ENCODE measurements around the gene SLC41A1.

The SLC41A1 gene

GRCh38 chr1:205792961-205793673, 19.9 kb downstream of the SLC41A1 start:
- Histone ChIP-seq H3K4me3 (no peak overlapping the region), H3K27me3 (no peaks in the 10 kb centered on the region), H3K4me1 (no peaks in the 10 kb centered on the region), H3K27ac (no peak overlapping the region), H3K9me3 (no peaks in the 10 kb centered on the region), H3K36me3 (peaks cover 63 to 83% (median 70%) of the 10 kb centered on the region in 3 donors)
- no peak for DNase-seq
- TF ChIP-seq, protein P1, sequence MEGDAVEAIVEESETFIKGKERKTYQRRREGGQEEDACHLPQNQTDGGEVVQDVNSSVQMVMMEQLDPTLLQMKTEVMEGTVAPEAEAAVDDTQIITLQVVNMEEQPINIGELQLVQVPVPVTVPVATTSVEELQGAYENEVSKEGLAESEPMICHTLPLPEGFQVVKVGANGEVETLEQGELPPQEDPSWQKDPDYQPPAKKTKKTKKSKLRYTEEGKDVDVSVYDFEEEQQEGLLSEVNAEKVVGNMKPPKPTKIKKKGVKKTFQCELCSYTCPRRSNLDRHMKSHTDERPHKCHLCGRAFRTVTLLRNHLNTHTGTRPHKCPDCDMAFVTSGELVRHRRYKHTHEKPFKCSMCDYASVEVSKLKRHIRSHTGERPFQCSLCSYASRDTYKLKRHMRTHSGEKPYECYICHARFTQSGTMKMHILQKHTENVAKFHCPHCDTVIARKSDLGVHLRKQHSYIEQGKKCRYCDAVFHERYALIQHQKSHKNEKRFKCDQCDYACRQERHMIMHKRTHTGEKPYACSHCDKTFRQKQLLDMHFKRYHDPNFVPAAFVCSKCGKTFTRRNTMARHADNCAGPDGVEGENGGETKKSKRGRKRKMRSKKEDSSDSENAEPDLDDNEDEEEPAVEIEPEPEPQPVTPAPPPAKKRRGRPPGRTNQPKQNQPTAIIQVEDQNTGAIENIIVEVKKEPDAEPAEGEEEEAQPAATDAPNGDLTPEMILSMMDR (IDR thresholded peaks at IDR 0.05): no peak
- intact Hi-C loops (cut with DNase I; ENCODE audit: low total_unique reads): no loop called here

DNA sequence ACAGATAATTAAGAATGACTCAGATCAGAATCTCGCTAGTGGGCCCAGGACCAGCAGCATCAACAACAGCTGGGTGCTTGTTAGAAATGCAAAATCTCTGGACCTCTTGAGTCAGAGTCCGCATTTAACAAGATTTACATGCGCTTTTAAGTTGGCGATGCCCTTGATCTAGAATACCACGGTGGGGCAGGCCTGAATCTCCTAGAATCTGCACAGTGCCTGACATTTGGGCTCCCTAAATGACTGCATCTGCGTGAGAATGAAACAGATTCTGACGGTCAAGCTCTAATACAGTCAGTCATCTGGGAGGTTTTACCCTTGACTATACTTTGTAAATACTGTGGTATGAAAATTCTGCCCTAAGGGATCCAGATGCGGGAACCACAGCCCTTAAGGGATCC, 20.5 kb downstream of the SLC41A1 start:
- DNase-seq: no peak
- intact Hi-C loops (cut with DNase I; ENCODE audit: low total_unique reads): no loop called here
- Histone ChIP-seq H3K36me3 (peaks cover 56 to 76% (median 63%) of the 10 kb centered on the region in 3 donors), H3K4me1 (no peaks in the 10 kb centered on the region), H3K27ac (no peak overlapping the region), H3K4me3 (no peak overlapping the region), H3K9me3 (no peaks in the 10 kb centered on the region), H3K27me3 (no peaks in the 10 kb centered on the region)
- TF ChIP-seq, protein P1 (IDR thresholded peaks at IDR 0.05): no peak

GRCh38 chr1:205791568-205792180, 21.3 kb downstream of the SLC41A1 start:
- no peaks in the 10 kb centered on the region for H3K4me1 ChIP-seq
- intact Hi-C loops (cut with DNase I; ENCODE audit: low total_unique reads): loop anchor here (2.0 kb wide), 1 partner anchor 187 kb away; no protein-coding TSS in a partner anchor
- no peaks in the 10 kb centered on the region for H3K27me3 ChIP-seq
- TF ChIP-seq, protein P1 (IDR thresholded peaks at IDR 0.05): peak; percentile 69 to 81
- H3K9me3 ChIP-seq: no peaks in the 10 kb centered on the region
- H3K36me3 ChIP-seq: peaks cover 51 to 68% (median 55%) of the 10 kb centered on the region in 3 donors
- no peak overlapping the region for H3K27ac ChIP-seq
- no peak overlapping the region for H3K4me3 ChIP-seq
- peak in 1 of 2 donors; percentile 59 for DNase-seq

DNA sequence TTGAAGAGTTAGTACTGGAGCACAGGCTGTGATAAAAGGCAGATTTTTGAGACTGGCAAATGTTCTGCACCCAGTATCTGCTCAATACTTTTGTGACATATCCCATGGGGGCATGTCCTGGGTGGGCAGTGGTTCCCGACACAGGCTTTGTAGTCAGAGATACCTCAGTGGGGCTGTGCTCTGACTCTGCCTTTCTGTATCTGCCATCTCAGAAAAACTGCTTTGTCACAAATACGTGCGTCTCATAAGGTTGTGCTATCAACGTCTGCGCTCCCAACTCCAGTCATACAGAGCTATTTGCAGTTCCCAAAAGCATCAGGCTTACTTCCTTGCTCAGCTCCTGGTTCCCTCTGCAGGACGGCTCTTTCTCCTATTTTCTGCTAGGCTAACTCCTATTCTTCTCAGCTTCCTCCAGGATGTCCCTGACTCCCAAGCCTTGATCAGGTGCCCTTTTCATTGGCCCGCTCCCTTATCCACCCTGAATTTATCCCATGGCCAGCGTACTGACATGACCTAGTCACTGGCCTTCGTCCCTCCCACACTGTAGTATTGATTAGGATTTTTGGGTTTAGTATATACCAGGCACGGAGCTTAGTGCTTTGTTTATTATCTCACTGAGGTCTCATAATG, 25.6 kb downstream of the SLC41A1 start:
- intact Hi-C loops (cut with DNase I; ENCODE audit: low total_unique reads): no loop called here
- TF ChIP-seq, protein P1 (IDR thresholded peaks at IDR 0.05): no peak
- Histone ChIP-seq H3K27me3 (no peaks in the 10 kb centered on the region), H3K36me3 (peaks cover 13 to 26% (median 21%) of the 10 kb centered on the region in 3 donors), H3K9me3 (no peaks in the 10 kb centered on the region), H3K4me3 (no peak overlapping the region), H3K4me1 (peaks cover 0 to 24% (median 12%) of the 10 kb centered on the region in 4 donors), H3K27ac (no peak overlapping the region)
- no peak for DNase-seq

- intact Hi-C loops (cut with DNase I; ENCODE audit: low total_unique reads): no loop called here
- no peak overlapping the region for H3K27ac ChIP-seq
- peaks cover 12 to 18% (median 17%) of the 10 kb centered on the region in 3 donors for H3K36me3 ChIP-seq
These were observed 26.4 kb downstream of the SLC41A1 start for GRCh38 chr1:205786601-205787000.

More at GRCh38 chr1:205786601-205787000, 26.4 kb downstream of the SLC41A1 start:
- no peak overlapping the region for H3K4me3 ChIP-seq
- peaks cover 0 to 24% (median 12%) of the 10 kb centered on the region in 4 donors for H3K4me1 ChIP-seq
- no peak for DNase-seq
- H3K27me3 ChIP-seq: no peaks in the 10 kb centered on the region
- H3K9me3 ChIP-seq: no peaks in the 10 kb centered on the region
- TF ChIP-seq, protein P1 (IDR thresholded peaks at IDR 0.05): no peak

Data from tibial artery (tissue), 4 donors.